C4-2B (cell line): Measurements from ENCODE around the gene ZBTB40.

ENCODE experiments used
- CTCF ChIP-seq: fragments of 450-650 bp; conservative IDR thresholded peaks from 2 replicates; pipeline ENCODE4 v1.5.1; 2017; ENCODE audit warnings: mild to moderate bottlenecking
- ZFX ChIP-seq: fragments of 450-650 bp; IDR thresholded peaks from 2 replicates; pipeline ENCODE4 v1.6.1; 2017

GRCh38 chr1:22508991-22509390 lies 57.3 kb downstream of the ZBTB40 start:
- TF ChIP-seq CTCF (no peak), ZFX (no peak)
